CD4-positive, alpha-beta T cell (primary cell): ENCODE results near the gene ANKS1B. TPM values are rescaled to one million over a fixed set of nuclear protein-coding genes. Genes with fewer than 3 reads are reported as not detected.

Experiments used
- ATAC-seq: fragments of 200-7000 bp; cut with Tn5 transposase; one replicate; pipeline ENCODE4 v1.10.0; 2022; ENCODE audit warnings: mild to moderate bottlenecking; ENCODE audit not compliant: poor library complexity
- CTCF ChIA-PET: fragments of 350-600 bp; sonication (Branson Sonifier 250); formaldehyde crosslinking; loops from one replicate; lab custom pipeline; 2021; ENCODE audit warnings: antibody characterized with exemption, inconsistent platforms; lab: Charles Lee
- POLR2A ChIA-PET: fragments of 350-600 bp; sonication (Branson Sonifier 250); formaldehyde crosslinking; loops from one replicate; lab custom pipeline; 2021; ENCODE audit warnings: antibody characterized with exemption, inconsistent platforms; lab: Charles Lee
- DNase-seq, 14 experiments: peaks; one replicate each; pipeline ENCODE4 v3.0.0-alpha.2; 2013 to 2020; ENCODE audit warnings: mixed read lengths in 2 of 14
- H3K27ac ChIP-seq, 2 donors: one replicate each; pipeline versions ENCODE4 v1.5.1 to v1.7.0; 2013; ENCODE audit warnings: low read length in 2 of 2, low read depth in 1 of 2, mild to moderate bottlenecking in 1 of 2
- H3K27me3 ChIP-seq, 2 experiments: 1 replicate in 1 of 2; 2 replicates in 1 of 2; pipeline versions ENCODE4 v1.6.1 to v1.7.0; 2013; ENCODE audit warnings: low read length in 2 of 2, control low read depth in 1 of 2, mild to moderate bottlenecking in 1 of 2, moderate library complexity in 1 of 2; ENCODE audit not compliant: insufficient read depth in 2 of 2, control insufficient read depth in 1 of 2
- H3K36me3 ChIP-seq: one replicate; pipeline ENCODE4 v1.6.1; 2013; ENCODE audit warnings: low read length, control low read depth; ENCODE audit not compliant: insufficient read depth
- H3K4me1 ChIP-seq: one replicate; pipeline ENCODE4 v1.6.1; 2013; ENCODE audit warnings: low read length, control low read depth; ENCODE audit not compliant: insufficient read depth
- H3K4me3 ChIP-seq: one replicate; pipeline ENCODE4 v1.5.1; 2013; ENCODE audit warnings: mild to moderate bottlenecking, low read length, moderate library complexity
- H3K9me3 ChIP-seq, 2 experiments: 1 replicate in 1 of 2; 2 replicates in 1 of 2; pipeline versions ENCODE4 v1.6.1 to v1.7.0; 2013; ENCODE audit warnings: low read length in 2 of 2, mild to moderate bottlenecking in 2 of 2, control low read depth in 1 of 2, moderate library complexity in 1 of 2; ENCODE audit not compliant: control insufficient read depth in 1 of 2, insufficient read depth in 1 of 2
- H3K27ac Mint-ChIP-seq: one replicate; pipeline ENCODE4 v1.8.0; 2020; ENCODE audit warnings: mixed read lengths
- H3K27me3 Mint-ChIP-seq: one replicate; pipeline ENCODE4 v1.8.0; 2021; ENCODE audit warnings: mixed read lengths
- H3K36me3 Mint-ChIP-seq: one replicate; pipeline ENCODE4 v1.8.0; 2021; ENCODE audit warnings: low read depth, mixed read lengths
- H3K4me1 Mint-ChIP-seq: one replicate; pipeline ENCODE4 v1.8.0; 2021; ENCODE audit warnings: low read depth, mixed read lengths
- H3K4me3 Mint-ChIP-seq: one replicate; pipeline ENCODE4 v1.8.0; 2020; ENCODE audit warnings: mild to moderate bottlenecking, mixed read lengths
- H3K9me3 Mint-ChIP-seq: one replicate; pipeline ENCODE4 v1.8.0; 2020; ENCODE audit warnings: mixed read lengths
- CTCF ChIP-seq: fragments of 200-600 bp; IDR thresholded peaks from one replicate; pipeline ENCODE4 v1.8.0; 2022; ENCODE audit warnings: antibody characterized with exemption, mild to moderate bottlenecking
- intact Hi-C, 2 experiments: fragments of 100-400 bp; cut with DNase I in 1 of 2; cut with micrococcal nuclease in 1 of 2; formaldehyde crosslinking; loops; one replicate each; pipeline versions ENCODE4 v1.15.1 to v1.9.0; 2023 to 2025; cut with DNase I, micrococcal nuclease
- total RNA-seq, 174 experiments: library from RNA in 2 of 174; stranded (reverse) in 2 of 174; gene quantifications; one replicate each; pipeline ENCODE4 v1.2.3 and lab custom pipeline; 2021 to 2026

The ANKS1B gene
- total RNA-seq, 2 experiments from 2014 or later: 0.16 to 1.1 TPM

GRCh38 chr12:98799822-98800221 lies 1184.9 kb downstream of the ANKS1B start:
- H3K9me3 Mint-ChIP-seq: no peaks in the 10 kb centered on the region
- ChIA-PET POLR2A (no interaction called here), CTCF (no interaction called here)
- peaks cover 0 to 23% of the 10 kb centered on the region in 2 experiments for H3K27me3 ChIP-seq
- no peak overlapping the region for H3K27ac Mint-ChIP-seq
- no peaks in the 10 kb centered on the region for H3K36me3 Mint-ChIP-seq
- TF ChIP-seq CTCF: no peak
- intact Hi-C loops: no loop called here
- DNase-seq (no peak), ATAC-seq (no peak)
- peaks cover 26% of the 10 kb centered on the region for H3K27me3 Mint-ChIP-seq
- H3K9me3 ChIP-seq: no peaks in the 10 kb centered on the region
- H3K27ac ChIP-seq: no peak overlapping the region
- no peaks in the 10 kb centered on the region for H3K36me3 ChIP-seq
- no peak overlapping the region for H3K4me3 ChIP-seq
- H3K4me1 ChIP-seq: no peaks in the 10 kb centered on the region
- no peaks in the 10 kb centered on the region for H3K4me1 Mint-ChIP-seq
- no peak overlapping the region for H3K4me3 Mint-ChIP-seq

GRCh38 chr12:98799146-98799810 lies 1185.5 kb downstream of the ANKS1B start:
- no peaks in the 10 kb centered on the region for H3K9me3 ChIP-seq
- Mint-ChIP-seq H3K4me3 (no peak overlapping the region), H3K27me3 (peaks cover 26% of the 10 kb centered on the region), H3K9me3 (no peaks in the 10 kb centered on the region), H3K36me3 (no peaks in the 10 kb centered on the region), H3K27ac (no peak overlapping the region), H3K4me1 (no peaks in the 10 kb centered on the region)
- ChIA-PET CTCF (no interaction called here), POLR2A (no interaction called here)
- TF ChIP-seq CTCF: no peak
- intact Hi-C loops: no loop called here
- ATAC-seq (no peak), DNase-seq (no peak)
- H3K27me3 ChIP-seq: peaks cover 0 to 19% of the 10 kb centered on the region in 2 experiments
- H3K4me1 ChIP-seq: no peaks in the 10 kb centered on the region
- no peak overlapping the region for H3K27ac ChIP-seq
- H3K4me3 ChIP-seq: no peak overlapping the region
- H3K36me3 ChIP-seq: no peaks in the 10 kb centered on the region

- Histone ChIP-seq H3K36me3 (no peaks in the 10 kb centered on the region), H3K27ac (no peak overlapping the region), H3K27me3 (peaks cover 0 to 15% of the 10 kb centered on the region in 2 experiments), H3K4me3 (no peak overlapping the region), H3K9me3 (no peaks in the 10 kb centered on the region), H3K4me1 (no peaks in the 10 kb centered on the region)
- Mint-ChIP-seq H3K9me3 (no peaks in the 10 kb centered on the region), H3K36me3 (no peaks in the 10 kb centered on the region), H3K4me1 (no peaks in the 10 kb centered on the region), H3K27ac (no peak overlapping the region), H3K4me3 (no peak overlapping the region), H3K27me3 (peaks cover 11% of the 10 kb centered on the region)
- no peak for DNase-seq
- POLR2A ChIA-PET: no interaction called here
- no peak for TF ChIP-seq CTCF
- intact Hi-C loops: no loop called here
- CTCF ChIA-PET: no interaction called here
- ATAC-seq: no peak
These were observed 1187.5 kb downstream of the ANKS1B start for GRCh38 chr12:98797200-98797599.
